Hematopoietic multipotent progenitor cell treated with erythropoietin and hydrocortisone succinate and interleukin-3 and kit ligand, for 15 days (in vitro differentiated cells): ENCODE measurements around the gene DHCR24.

ENCODE experiments used
- DNase-seq: peaks from one replicate; pipeline ENCODE4 v3.0.0-alpha.2; 2015; ENCODE audit warnings: low spot score

DHCR24 gene

DNA sequence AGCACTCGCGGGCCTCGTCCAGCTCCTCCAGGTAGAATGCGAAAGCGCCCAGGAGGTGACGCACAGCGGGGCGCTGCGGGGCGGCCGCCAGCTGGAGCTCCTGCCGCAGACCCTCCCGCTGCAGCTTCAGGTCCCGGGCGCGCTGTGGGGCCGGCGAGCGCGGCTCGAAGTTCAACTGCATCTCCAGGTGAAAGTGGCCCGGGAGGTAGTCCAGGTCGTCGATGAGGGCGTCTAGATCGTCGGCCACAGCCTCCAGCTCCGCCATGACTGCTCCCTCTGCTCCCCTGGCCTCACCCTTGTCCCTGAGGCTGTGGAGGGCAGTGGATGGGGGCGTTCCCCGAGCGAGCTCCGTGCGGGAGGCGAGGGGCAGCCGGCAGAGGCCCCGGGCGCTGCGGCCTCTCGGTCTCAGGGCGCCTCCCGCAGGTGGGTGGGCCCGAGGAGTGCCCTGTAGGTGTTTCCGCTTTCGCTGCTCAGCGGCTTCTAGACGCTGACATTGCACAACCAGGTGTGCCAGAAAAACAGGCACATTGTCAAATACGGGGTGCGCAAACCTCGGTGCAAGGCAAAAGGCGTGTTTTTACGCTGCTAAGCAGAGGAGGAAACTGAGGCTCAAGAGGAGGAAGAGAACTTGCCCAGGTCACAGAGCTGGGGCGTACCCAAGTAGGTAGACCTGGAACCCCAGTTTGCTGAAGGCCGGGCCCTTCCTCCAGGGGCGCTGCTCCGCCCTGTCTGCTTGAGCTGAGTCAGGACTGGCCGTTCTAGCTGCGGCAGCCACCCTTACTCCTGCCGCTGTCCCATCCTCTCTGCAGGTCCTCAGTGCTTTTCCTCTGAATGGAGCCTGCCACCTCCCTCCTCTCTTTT is 85.9 kb downstream of the DHCR24 start, which contains the start of gene TTC22:
TTC22 (minus strand) TSS at position 425 of the 861 bp plus-strand sequence; CDS start at position 265, 160 bp downstream.
- DNase-seq, result no peak

DNA sequence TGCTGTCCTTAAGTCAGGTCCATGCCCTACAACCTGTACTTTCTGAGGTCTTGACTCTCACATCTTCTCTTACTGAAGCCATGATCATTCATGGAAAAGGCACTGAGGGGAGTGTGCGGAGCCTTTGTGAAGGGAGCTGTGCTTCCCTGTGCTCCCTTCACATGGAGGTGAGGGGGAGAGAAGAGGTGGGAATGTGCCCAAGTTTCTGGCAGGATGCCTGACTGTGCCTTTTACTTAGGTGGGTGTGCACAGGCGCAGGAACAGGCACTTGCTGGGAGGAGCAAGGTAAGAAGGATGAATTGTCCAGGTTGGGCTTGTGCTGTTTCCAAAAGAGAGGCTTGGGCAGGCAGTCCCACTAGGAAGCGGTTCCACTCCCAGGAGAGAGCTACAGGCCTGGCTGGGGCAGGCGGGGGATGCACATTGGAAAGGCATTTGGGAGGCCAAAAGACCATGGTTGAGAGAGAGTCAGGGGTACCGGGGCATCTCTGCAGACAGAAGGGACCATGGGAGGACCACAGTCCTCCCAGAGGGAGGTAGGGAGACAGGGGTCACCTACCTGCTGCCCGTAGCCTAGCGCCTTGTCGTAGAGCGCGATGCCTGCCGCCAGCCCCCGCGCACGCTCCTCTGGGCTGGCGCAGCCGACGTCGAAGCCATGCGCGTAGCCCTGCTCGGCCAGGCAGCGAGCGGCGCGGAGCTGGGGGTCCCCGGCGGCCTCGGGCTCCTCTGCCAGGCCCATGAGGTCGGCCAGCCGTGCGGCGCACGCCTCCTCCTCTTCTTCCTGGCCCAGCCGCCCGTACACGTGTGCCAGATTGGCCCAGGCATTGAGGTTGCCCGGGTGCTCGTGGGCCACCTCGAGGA is 86.7 kb downstream of the DHCR24 start:
- no peak for DNase-seq
